ENCODE results near the gene KCNH1.

KCNH1 gene

GRCh38 chr1:210855440-210855839, 278.5 kb downstream of the KCNH1 start:
- no peak for DNase-seq

GRCh38 chr1:210853276-210853675, 280.7 kb downstream of the KCNH1 start:
- no peak for DNase-seq

- no peak for DNase-seq
These were observed 283.4 kb downstream of the KCNH1 start for GRCh38 chr1:210850556-210850955.

- no peak for DNase-seq
These were observed 285.5 kb downstream of the KCNH1 start for GRCh38 chr1:210848474-210848873.

- DNase-seq = no peak
These were observed 291.9 kb downstream of the KCNH1 start for GRCh38 chr1:210841926-210842625.

- DNase-seq = no peak
These were observed 303.6 kb downstream of the KCNH1 start for GRCh38 chr1:210830034-210831028.

GRCh38 chr1:210828996-210829596, 304.9 kb downstream of the KCNH1 start:
- no peak for DNase-seq

GRCh38 chr1:210827481-210827880, 306.5 kb downstream of the KCNH1 start:
- DNase-seq = no peak

- no peak for DNase-seq
These were observed 307.3 kb downstream of the KCNH1 start for GRCh38 chr1:210826686-210827085.

GRCh38 chr1:210822932-210823331, 311.0 kb downstream of the KCNH1 start:
- no peak for DNase-seq

- DNase-seq = no peak
These were observed 311.7 kb downstream of the KCNH1 start for GRCh38 chr1:210822241-210822640.

GRCh38 chr1:210821615-210822014, 312.3 kb downstream of the KCNH1 start:
- DNase-seq = no peak

GRCh38 chr1:210819266-210819665, 314.7 kb downstream of the KCNH1 start:
- no peak for DNase-seq

- no peak for DNase-seq
These were observed 316.3 kb downstream of the KCNH1 start for GRCh38 chr1:210817385-210818275.

- DNase-seq = no peak
These were observed 318.1 kb downstream of the KCNH1 start for GRCh38 chr1:210815641-210816550.

GRCh38 chr1:210814382-210815123, 319.4 kb downstream of the KCNH1 start:
- DNase-seq = no peak

- DNase-seq = no peak
These were observed 332.4 kb downstream of the KCNH1 start for GRCh38 chr1:210801501-210801900.

- no peak for DNase-seq
These were observed 333.2 kb downstream of the KCNH1 start for GRCh38 chr1:210800756-210801155.

- DNase-seq = no peak
These were observed 333.6 kb downstream of the KCNH1 start for GRCh38 chr1:210800301-210800700.

- DNase-seq = no peak
These were observed 336.5 kb downstream of the KCNH1 start for GRCh38 chr1:210797422-210797821.

- no peak for DNase-seq
These were observed 337.5 kb downstream of the KCNH1 start for GRCh38 chr1:210796421-210796820.

Data from CD4-positive, alpha-beta T cell treated with Interleukin-4 for 1 hour (primary cell).